B cell (primary cell): Measurements from ENCODE around the gene CTCF. TPM values are rescaled to one million over a fixed set of nuclear protein-coding genes. Genes with fewer than 3 reads are reported as not detected.
A peak's percentile ranks its signal among the peaks of the same experiment; 100 is the strongest.

ENCODE experiments used
- ATAC-seq: fragments of 200-7000 bp; cut with Tn5 transposase; one replicate; pipeline ENCODE4 v1.10.0; 2021; ENCODE audit warnings: low read depth, mild to moderate bottlenecking, moderate number of reproducible peaks, moderate library complexity
- CTCF ChIA-PET: fragments of 350-600 bp; sonication (Branson Sonifier 250); formaldehyde crosslinking; loops from one replicate; lab custom pipeline; 2021; ENCODE audit warnings: antibody characterized with exemption, inconsistent platforms; lab: Charles Lee
- POLR2A ChIA-PET: fragments of 350-600 bp; sonication (Branson Sonifier 250); formaldehyde crosslinking; loops from one replicate; lab custom pipeline; 2021; ENCODE audit warnings: antibody characterized with exemption; lab: Charles Lee
- DNase-seq: peaks from one replicate; pipeline ENCODE4 v3.0.0; 2013
- H2AFZ ChIP-seq: 2 replicates; pipeline ENCODE4 v1.6.1; 2012; ENCODE audit warnings: mild to moderate bottlenecking, low read depth, low read length; ENCODE audit not compliant: insufficient read depth, poor library complexity, severe bottlenecking
- H3K27ac ChIP-seq, 2 donors: 1 replicate in 1 of 2; 2 replicates in 1 of 2; pipeline ENCODE4 v1.5.1; 2012 to 2013; ENCODE audit warnings: low read length in 2 of 2, mild to moderate bottlenecking in 2 of 2, moderate library complexity in 1 of 2
- H3K27me3 ChIP-seq, 4 experiments: fragments of 200-600 bp in 1 of 4; sonication (generic) in 1 of 4; replicated peaks in 1 of 4; 1 replicate in 2 of 4; 2 replicates in 2 of 4; pipeline versions ENCODE4 v1.6.1 to v1.7.0; 2013 to 2016; ENCODE audit warnings: low read length in 3 of 4, mild to moderate bottlenecking in 2 of 4, mixed read lengths in 1 of 4, moderate library complexity in 1 of 4; ENCODE audit not compliant: insufficient read depth in 4 of 4, control insufficient read depth in 3 of 4; ENCODE audit errors: control extremely low read depth in 1 of 4
- H3K36me3 ChIP-seq, 2 experiments: replicated peaks in 1 of 2; 1 replicate in 1 of 2; 2 replicates in 1 of 2; pipeline versions ENCODE4 v1.6.1 to v1.7.1; 2013; ENCODE audit warnings: low read length in 1 of 2; ENCODE audit not compliant: insufficient read depth in 2 of 2, control insufficient read depth in 1 of 2; ENCODE audit errors: control extremely low read depth in 1 of 2, extremely low read depth in 1 of 2
- H3K4me1 ChIP-seq, 2 donors: fragments of 200-600 bp in 1 of 2; sonication (generic) in 1 of 2; 1 replicate in 1 of 2; 2 replicates in 1 of 2; pipeline versions ENCODE4 v1.5.1 to v1.6.1; 2013 to 2017; ENCODE audit warnings: low read length in 2 of 2; ENCODE audit not compliant: control insufficient read depth in 2 of 2, insufficient read depth in 2 of 2
- H3K4me2 ChIP-seq: replicated peaks from 2 replicates; pipeline ENCODE3; 2012; ENCODE audit warnings: mild to moderate bottlenecking, low read depth, low read length; ENCODE audit not compliant: poor library complexity, severe bottlenecking
- H3K4me3 ChIP-seq, 5 experiments: fragments of 200-600 bp in 1 of 5; sonication (generic) in 1 of 5; 1 replicate in 3 of 5; 2 replicates in 2 of 5; pipeline versions ENCODE4 v1.5.1 to v1.7.0; 2011 to 2016; ENCODE audit warnings: low read length in 4 of 5, mild to moderate bottlenecking in 4 of 5, low read depth in 2 of 5, control low read depth in 1 of 5, moderate library complexity in 1 of 5; ENCODE audit not compliant: insufficient read depth in 1 of 5; ENCODE audit errors: control extremely low read depth in 1 of 5, extremely low read depth in 1 of 5
- H3K79me2 ChIP-seq: fragments of 200-600 bp; sonication (generic); one replicate; pipeline ENCODE4 v1.6.0; 2016; ENCODE audit warnings: low read length; ENCODE audit not compliant: control insufficient read depth, insufficient read depth
- H3K9ac ChIP-seq: fragments of 200-600 bp; sonication (generic); 2 replicates; pipeline ENCODE4 v1.6.1; 2017; ENCODE audit warnings: mild to moderate bottlenecking, low read length, moderate library complexity
- H3K9me3 ChIP-seq, 3 donors: one replicate each; pipeline versions ENCODE4 v1.6.1 to v1.7.1; 2013; ENCODE audit warnings: low read length in 2 of 3; ENCODE audit not compliant: control insufficient read depth in 2 of 3, insufficient read depth in 1 of 3; ENCODE audit errors: control extremely low read depth in 1 of 3
- H4K20me1 ChIP-seq: 2 replicates; pipeline ENCODE4 v1.6.0; 2012; ENCODE audit warnings: mild to moderate bottlenecking, low read length; ENCODE audit not compliant: insufficient read depth, control insufficient read depth, poor library complexity, severe bottlenecking
- H3K27ac Mint-ChIP-seq: one replicate; pipeline ENCODE4 v1.8.0; 2021; ENCODE audit warnings: mixed read lengths
- H3K27me3 Mint-ChIP-seq: one replicate; pipeline ENCODE4 v1.8.0; 2021; ENCODE audit warnings: mixed read lengths
- H3K4me1 Mint-ChIP-seq: one replicate; pipeline ENCODE4 v1.8.0; 2021; ENCODE audit warnings: mixed read lengths
- H3K4me3 Mint-ChIP-seq: one replicate; pipeline ENCODE4 v1.8.0; 2021; ENCODE audit warnings: mixed read lengths
- H3K9me3 Mint-ChIP-seq: one replicate; pipeline ENCODE4 v1.8.0; 2022; ENCODE audit warnings: mixed read lengths; ENCODE audit not compliant: insufficient read depth
- EZH2 ChIP-seq: IDR thresholded peaks from 2 replicates; pipeline ENCODE4 v1.6.1; 2012; ENCODE audit warnings: borderline replicate concordance, low read depth, mild to moderate bottlenecking, moderate library complexity, low read length; ENCODE audit not compliant: insufficient read depth, poor library complexity, severe bottlenecking
- WGBS: methylation state at CpG from one replicate; pipeline ENCODE4 v1.1.5; 2013; ENCODE audit warnings: missing lambda C conversion rate; ENCODE audit not compliant: insufficient coverage; 5-methylcytosine and 5-hydroxymethylcytosine counted together
- intact Hi-C: fragments of 100-400 bp; cut with micrococcal nuclease; formaldehyde crosslinking; loops from one replicate; pipeline ENCODE4 v1.10.0; 2022
- polyA plus RNA-seq: library from polyadenylated mRNA; depleted of rRNA; stranded (reverse); fragments of >200 nt; gene quantifications from 2 replicates; pipeline ENCODE4 v1.2.3, GENCODE V29; 2012
- total RNA-seq, 2 donors: library from RNA; stranded (reverse); fragments of 120-200 nt in 1 of 2; gene quantifications; 1 replicate in 1 of 2; 2 replicates in 1 of 2; pipeline versions ENCODE4 v1.2.3 to v1.2.4, GENCODE V29; 2013 to 2022
- TF ChIP-seq, protein P1 (sequence below): fragments of 200-600 bp; IDR thresholded peaks from one replicate; pipeline ENCODE4 v1.8.0; 2022; ENCODE audit warnings: antibody characterized with exemption, mild to moderate bottlenecking

The CTCF gene
- total and polyA plus RNA-seq, 2 donors (not counting 1 experiment from before 2014, with no cell fraction given), result 42.7 to 78.4 TPM

DNA sequence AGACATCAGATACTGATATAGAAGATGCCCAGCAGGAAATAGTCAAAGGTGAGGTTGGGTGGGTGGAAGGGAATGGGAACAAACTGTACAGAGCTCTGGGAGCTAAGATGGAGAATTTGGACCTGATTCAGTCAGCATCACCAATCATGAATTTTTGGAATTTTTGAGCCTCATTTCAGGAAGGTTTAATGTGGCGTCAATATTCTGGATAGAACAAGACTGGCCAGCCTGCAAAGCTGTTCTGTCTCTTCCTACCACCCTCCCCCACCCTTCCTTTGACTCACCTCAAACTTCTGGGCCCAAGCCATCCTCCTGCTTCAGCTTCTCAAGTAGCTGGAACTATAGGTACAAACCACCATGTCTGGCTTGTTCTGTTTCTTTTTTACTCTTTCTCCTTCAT is 32.6 kb downstream of the CTCF start:
- Histone ChIP-seq H3K4me2 (no peak overlapping the region), H3K79me2 (peaks cover 69% of the 10 kb centered on the region), H3K27ac (peak overlapping the region in 1 of 2 donors; percentile 12), H3K27me3 (no peaks in the 10 kb centered on the region), H4K20me1 (peaks cover 70% of the 10 kb centered on the region), H3K36me3 (peaks cover 2 to 21% of the 10 kb centered on the region in 2 experiments), H3K9me3 (no peaks in the 10 kb centered on the region), H3K4me1 (no peaks in the 10 kb centered on the region), H3K4me3 (no peak overlapping the region), H3K9ac (no peak overlapping the region), H2AFZ (no peak overlapping the region)
- H3K4me1 Mint-ChIP-seq, result peaks cover 27% of the 10 kb centered on the region
- intact Hi-C loops, result no loop called here
- DNase-seq, result no peak
- TF ChIP-seq EZH2, result no peak
- TF ChIP-seq, protein P1, sequence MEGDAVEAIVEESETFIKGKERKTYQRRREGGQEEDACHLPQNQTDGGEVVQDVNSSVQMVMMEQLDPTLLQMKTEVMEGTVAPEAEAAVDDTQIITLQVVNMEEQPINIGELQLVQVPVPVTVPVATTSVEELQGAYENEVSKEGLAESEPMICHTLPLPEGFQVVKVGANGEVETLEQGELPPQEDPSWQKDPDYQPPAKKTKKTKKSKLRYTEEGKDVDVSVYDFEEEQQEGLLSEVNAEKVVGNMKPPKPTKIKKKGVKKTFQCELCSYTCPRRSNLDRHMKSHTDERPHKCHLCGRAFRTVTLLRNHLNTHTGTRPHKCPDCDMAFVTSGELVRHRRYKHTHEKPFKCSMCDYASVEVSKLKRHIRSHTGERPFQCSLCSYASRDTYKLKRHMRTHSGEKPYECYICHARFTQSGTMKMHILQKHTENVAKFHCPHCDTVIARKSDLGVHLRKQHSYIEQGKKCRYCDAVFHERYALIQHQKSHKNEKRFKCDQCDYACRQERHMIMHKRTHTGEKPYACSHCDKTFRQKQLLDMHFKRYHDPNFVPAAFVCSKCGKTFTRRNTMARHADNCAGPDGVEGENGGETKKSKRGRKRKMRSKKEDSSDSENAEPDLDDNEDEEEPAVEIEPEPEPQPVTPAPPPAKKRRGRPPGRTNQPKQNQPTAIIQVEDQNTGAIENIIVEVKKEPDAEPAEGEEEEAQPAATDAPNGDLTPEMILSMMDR, result no peak
- 100% methylated on average over 1 of the region's 1 CpG for WGBS
- no peaks in the 10 kb centered on the region for H3K27me3 Mint-ChIP-seq
- ChIA-PET POLR2A (no interaction called here), CTCF (interaction anchor here (0.6 to 1.6 kb wide), 6 partner anchors 11 to 74 kb away, joined by 3 to 4 read pairs (median 3); no protein-coding TSS in a partner anchor)
- no peak for ATAC-seq
- H3K4me3 Mint-ChIP-seq, result no peak overlapping the region
- no peak overlapping the region for H3K27ac Mint-ChIP-seq
- no peaks in the 10 kb centered on the region for H3K9me3 Mint-ChIP-seq

DNA sequence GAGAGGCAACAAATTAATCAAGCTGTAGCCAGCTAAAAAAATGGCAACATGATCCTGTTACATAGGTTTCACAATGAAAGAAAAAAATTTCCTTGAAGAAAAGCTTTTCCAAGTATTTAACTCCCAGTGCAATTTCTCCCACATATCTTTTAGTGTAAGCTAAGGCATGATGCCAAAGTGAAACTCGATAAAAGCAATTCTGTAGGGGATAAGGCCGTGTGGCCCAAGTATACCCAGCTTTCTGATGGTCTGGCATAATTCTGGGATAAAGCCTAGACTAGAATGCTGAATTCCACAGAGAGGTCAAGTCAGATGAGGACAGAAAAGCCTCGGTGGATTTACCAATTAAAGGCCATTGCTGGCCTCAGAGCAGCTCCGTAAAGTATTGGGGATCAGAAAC is 36.2 kb downstream of the CTCF start:
- Histone ChIP-seq H4K20me1 (peaks cover 79% of the 10 kb centered on the region), H3K79me2 (peaks cover 98% of the 10 kb centered on the region), H3K36me3 (peaks cover 2 to 17% of the 10 kb centered on the region in 2 experiments), H3K4me3 (no peak overlapping the region), H3K4me2 (no peak overlapping the region), H3K27me3 (no peaks in the 10 kb centered on the region), H3K4me1 (no peaks in the 10 kb centered on the region), H3K9me3 (no peaks in the 10 kb centered on the region), H2AFZ (no peak overlapping the region), H3K9ac (no peak overlapping the region), H3K27ac (no peak overlapping the region)
- H3K4me3 Mint-ChIP-seq, result no peak overlapping the region
- intact Hi-C loops, result no loop called here
- 100% methylated on average over 4 of the region's 4 CpGs for WGBS
- peaks cover 31% of the 10 kb centered on the region for H3K4me1 Mint-ChIP-seq
- no peaks in the 10 kb centered on the region for H3K27me3 Mint-ChIP-seq
- POLR2A ChIA-PET, result no interaction called here
- ATAC-seq (no peak), DNase-seq (no peak)
- CTCF ChIA-PET, result no interaction called here
- no peaks in the 10 kb centered on the region for H3K9me3 Mint-ChIP-seq
- TF ChIP-seq, protein P1, result no peak
- TF ChIP-seq EZH2, result no peak
- H3K27ac Mint-ChIP-seq, result no peak overlapping the region
